Measurements from ENCODE around the gene CLK4.

Gene CLK4

DNA sequence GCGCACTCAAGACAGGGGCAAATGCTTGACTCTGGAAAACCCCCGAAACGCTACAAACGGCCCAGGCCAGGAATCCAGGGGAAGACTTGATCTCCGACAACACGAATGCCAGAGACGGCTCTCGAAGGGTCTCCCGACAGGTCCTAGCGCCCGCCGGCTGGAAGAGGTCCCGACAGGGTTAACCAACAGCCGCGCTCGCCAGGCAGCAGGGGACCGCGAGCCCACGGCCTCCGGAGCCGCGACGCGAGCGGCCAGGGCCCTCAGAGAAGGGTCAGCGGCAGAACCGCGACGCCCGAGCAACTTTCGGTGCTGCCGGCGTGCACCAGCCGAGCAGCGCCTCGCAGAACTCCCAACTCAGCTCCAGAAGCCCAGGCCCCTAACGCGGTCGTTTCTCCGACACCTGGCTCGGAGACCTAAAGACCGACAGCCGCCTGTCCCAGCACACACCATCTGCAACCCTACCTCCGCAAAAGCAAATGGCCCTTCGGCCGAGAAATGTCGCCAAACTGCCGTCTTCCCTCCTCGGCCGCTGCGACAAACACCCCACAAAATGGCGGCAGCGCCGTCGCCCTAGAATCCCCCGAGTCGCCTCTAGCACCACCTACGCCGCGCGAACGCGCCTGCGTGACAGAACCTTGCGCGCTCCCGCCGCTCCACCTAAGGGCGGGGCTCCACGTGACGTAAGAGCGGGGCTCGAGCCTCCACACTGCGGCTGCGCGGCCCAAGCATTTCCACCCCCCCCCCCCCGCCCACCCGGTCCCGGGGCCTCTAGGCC lies at the start of gene CLK4:
TSS of gene CLK4 (minus strand) at position 567 of the 775 bp plus-strand sequence. CDS start 3,634 bp downstream, outside the sequence.
- peak; percentile 95 for DNase-seq

- no peak for DNase-seq
Observed at GRCh38 chr5:178675922-178676321, 49.1 kb upstream of the CLK4 start.

DNA sequence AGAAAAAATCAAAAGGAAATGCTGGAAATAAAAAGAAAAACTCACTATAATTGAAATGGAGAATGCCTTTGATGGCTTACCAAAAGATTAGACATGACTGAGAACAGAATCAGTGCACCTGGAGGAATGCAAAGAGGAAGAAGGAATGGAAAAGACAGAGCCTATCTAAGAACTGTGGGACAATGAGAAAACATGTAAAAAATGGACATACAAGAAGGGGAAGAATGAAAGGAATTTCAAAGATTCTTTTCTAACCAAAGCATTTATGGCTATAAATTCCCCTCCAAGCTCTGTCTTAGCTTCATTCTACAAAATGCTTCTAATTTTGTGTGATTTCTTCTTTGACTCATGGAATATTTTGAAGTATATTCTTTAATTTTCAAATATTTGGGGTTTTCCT lies 47.5 kb upstream of the CLK4 start:
- peak; percentile 26 for DNase-seq

DNA sequence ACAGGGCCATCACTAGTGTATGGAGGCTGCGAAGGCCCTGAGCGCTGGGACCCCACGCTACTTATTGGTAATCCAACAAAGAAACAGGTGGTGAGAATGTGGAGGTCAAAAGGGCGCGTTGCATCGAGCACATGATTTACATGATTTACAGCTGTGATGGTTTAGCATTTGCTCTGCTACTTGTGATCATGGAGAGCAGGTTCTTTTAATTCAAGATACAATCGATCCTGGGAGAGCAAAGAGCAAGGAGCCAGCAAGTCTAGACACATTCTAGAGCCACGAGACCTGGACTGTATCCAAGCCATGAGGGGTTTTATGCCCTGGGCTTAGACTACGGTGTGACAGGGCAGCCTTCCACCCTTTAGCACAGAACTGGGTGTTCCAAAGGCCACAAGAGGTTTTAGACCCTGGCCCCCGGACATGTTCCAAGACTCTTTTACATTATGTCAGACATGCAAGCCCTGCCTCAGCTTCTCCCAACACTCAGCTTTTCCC lies 47.0 kb upstream of the CLK4 start:
- DNase-seq: no peak

DNA sequence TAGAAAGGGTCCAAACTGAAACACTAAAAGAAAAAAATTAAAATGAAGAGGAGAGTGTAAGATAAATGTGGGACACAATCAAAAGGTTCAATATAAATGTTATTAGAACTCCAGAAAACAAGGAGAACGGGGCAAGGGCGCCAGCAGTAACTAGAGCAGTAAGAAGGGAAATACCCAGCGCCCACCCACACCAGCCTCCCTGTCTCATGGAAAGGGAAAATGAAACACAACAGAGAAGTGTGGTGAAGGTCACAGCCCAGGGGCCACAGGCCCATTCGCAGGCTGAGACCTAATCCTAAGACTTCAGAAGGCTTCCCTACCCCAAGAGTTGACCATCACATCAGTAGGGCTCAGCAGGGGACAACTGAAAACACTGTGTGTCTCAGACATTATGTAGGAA lies 45.8 kb upstream of the CLK4 start:
- no peak for DNase-seq

DNA sequence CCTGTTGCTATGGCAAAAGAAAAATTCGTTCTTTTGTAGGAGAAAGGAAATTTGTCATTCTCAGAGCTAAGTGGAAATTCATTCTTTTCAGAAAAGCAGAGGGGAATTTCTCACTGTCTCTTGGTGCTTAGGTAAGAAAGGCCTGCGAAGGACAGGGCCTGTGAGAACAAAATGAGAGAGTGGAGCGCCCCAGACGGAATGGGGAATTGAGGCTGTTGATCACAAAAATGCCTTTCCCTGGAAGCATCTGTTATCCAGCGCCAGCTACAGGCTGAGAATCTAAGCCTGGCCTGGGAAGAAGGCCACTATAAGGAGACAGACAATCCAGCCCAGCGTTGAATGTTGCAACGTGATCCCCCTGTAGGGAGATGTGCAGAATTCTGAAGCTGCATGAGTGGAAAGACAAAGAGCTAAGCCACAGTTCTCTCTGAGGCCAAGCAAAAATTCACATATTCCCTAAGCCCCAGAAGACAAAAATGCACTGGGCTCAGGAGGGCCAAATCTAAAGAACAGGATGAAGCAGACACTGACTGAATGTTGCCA lies 44.8 kb upstream of the CLK4 start:
- DNase-seq: no peak

DNA sequence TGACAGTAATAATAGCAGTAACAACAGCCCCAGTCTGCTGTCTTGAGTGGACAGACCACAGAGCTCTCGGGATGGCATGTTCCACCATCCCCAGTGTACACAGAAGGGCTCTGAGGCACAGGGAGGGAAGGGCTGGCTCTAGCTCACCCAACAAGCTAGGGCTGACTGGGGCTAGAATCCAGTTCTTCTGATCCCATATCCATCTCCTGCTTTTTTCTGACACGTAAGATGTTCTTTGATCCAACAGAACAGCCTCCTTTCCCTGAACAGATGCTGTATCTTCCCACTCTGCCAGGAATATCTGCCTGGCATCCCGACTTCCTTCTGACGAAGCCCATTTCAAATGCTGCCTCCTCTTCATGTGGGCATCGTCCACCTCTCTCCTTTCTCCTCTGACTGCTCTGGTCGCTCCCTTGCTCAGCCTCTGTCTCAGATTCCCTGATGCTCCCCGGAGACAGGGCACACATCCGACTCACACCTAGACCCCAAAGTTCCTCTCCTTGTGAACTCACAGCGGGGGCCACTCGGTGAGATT lies 43.6 kb upstream of the CLK4 start:
- no peak for DNase-seq

- DNase-seq: no peak
Observed at GRCh38 chr5:178668579-178668978, 41.7 kb upstream of the CLK4 start.

DNA sequence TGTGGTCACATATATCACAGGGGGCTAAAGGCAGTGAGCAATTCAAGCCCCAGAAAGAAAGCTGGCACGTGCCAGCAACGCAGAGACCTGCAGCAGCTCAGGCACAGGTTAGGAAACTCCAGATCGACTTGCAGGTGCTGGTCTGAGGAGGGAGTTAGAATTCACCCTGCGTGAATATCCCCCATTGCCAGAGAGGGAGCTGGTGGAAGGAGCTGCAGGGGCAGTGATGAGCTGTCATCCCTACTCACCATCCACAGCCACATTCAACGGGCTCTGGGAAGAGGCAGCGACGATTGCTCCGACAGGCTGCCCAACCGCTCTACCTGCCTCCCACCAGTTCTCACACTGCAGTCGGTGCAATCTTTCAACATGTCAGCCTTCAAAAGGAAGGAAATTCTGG lies 40.8 kb upstream of the CLK4 start:
- no peak for DNase-seq

GRCh38 chr5:178667101-178667500 lies 40.3 kb upstream of the CLK4 start:
- no peak for DNase-seq

DNA sequence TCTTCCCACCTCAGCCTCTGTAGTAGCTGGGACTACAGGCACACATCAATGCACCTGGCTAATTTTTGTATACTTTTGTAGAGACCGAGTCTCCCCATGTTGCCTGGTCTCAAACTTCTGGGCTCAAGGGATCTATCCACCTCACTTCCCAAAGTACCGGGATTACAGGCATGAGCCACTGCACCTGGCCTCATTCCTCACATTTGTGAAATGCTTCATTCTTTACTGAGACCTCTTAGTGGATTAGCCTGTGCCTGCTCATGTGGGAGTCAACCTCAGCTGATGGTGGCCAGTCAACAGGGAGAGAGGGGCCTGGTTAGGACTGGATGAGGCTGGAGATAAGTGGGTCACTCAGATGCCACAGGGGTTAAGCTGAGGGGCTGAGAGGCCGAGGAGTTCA lies 37.3 kb upstream of the CLK4 start:
- no peak for DNase-seq

GRCh38 chr5:178662541-178662860 lies 35.7 kb upstream of the CLK4 start:
- no peak for DNase-seq

DNA sequence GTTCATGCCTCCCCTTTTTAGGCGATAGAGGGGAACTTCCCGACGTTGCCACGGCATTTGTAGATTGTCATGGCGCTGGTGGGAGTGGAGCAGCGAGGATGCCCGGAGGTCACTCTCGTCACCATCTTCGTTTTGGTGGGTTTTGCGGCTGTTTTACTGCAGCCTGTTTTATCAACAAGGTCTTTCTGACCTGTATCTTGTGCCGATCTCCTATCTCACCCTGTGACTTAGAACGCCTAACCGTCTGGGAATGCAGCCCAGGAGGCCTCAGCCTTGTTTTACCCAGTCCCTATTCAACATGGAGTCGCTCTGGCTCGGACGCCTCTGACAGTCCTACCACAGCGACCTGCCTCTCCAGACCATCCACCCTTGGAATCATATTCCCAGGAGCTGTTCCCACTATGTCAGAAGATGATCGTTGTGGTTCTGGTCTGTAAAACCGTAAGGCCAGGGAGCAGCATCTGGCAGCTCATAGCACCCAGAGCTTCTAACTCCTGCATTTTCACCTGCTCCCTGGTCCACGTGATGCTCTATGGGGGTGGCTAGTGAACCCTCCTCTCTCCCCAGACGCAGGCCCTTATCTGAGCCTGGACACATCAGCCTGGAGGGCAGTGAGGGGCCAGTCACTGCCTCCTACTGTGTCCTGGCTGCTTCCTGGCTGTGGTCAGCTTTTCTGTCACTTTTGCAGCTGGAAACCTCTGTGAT lies 35.1 kb upstream of the CLK4 start:
- no peak for DNase-seq

GRCh38 chr5:178651046-178651810 lies 24.4 kb upstream of the CLK4 start:
- DNase-seq: peak; percentile 76

GRCh38 chr5:178650214-178650613 lies 23.4 kb upstream of the CLK4 start:
- DNase-seq: no peak

- DNase-seq: no peak
Observed at GRCh38 chr5:178649580-178649979, 22.7 kb upstream of the CLK4 start.

DNA sequence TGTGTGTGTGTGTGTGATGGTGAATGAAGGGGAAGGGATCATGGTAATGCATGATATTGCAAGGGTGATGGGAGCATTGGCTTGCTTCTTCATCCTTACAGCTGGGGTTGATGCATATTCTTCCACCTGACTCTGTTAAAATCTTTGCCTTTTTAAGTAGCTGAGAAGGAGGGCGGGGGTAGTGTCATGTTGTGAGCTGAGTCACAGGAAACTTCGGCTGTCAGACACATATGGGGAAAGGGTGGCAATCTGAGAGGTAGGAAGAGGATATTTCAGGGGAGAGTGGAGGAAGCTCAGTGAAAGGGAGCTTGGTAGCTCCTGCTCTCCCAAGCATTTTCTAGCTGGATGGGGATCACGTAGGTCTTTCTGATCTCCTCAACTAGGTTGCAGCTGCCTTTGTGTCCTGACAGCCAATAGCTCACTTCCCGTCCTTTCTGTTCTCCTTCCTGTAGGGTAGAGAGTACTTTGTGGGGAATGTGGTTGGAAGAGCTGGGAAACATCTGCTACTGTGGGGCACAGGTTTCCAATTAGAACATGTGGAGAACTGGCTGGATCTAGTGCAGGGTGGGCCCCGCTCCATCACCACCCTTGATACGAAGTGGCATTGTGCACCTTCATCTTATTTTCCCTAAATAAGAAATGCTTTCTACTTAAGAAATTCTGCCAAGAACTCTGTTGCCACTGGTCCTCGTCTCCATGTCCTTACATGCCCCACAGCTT lies 18.1 kb upstream of the CLK4 start:
- DNase-seq: peak; percentile 49

DNA sequence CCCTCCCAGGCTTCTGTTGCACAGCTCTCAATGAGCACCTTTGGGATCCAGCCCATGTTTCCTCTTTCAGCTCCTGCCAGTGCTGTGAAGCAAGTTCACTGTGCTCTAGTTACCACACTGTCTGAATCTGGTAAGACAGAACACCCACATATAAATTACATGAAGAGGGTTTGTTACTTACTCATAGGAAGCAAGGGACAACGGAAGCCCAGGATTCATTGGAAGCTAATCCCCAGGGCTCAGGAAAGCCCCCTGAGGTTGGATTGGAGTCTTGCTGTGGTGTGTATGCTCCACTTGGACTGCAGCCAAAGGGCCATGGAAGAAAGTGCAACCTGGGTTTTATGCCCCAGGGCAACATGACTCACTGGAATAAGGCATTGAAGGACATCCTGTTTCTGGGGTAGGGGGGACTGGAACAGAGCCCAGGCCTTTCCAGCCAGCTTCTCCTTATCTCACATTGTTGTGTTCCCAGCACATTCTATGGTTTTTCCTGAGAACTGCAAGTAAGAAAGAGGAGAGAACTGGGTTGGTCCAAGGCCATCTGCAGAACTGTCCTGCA lies 15.6 kb upstream of the CLK4 start:
- DNase-seq: peak; percentile 98

GRCh38 chr5:178641711-178642110 lies 14.9 kb upstream of the CLK4 start:
- no peak for DNase-seq

GRCh38 chr5:178640331-178641045 lies 13.6 kb upstream of the CLK4 start:
- DNase-seq: no peak

- no peak for DNase-seq
Observed at GRCh38 chr5:178637356-178638074, 10.7 kb upstream of the CLK4 start.

All from fibroblast of skin of right biceps (primary cell).